A673 (cell line): ENCODE measurements around the gene CNTRL.

Source experiments
- EZH2 ChIP-seq: fragments of 200-600 bp; sonication (generic); IDR thresholded peaks from 2 replicates; pipeline ENCODE4 v1.6.1; 2017; ENCODE audit warnings: borderline replicate concordance, low read depth, mild to moderate bottlenecking, mixed read lengths, antibody characterized with exemption, low read length; ENCODE audit not compliant: poor library complexity, severe bottlenecking
- TF ChIP-seq, protein P1 (sequence below): fragments of 300-800, 200-600 bp; sonication (generic); conservative IDR thresholded peaks from 2 replicates; pipeline ENCODE4 v1.5.1; 2017; ENCODE audit warnings: low read depth, mild to moderate bottlenecking, antibody characterized with exemption, low read length, moderate library complexity, mixed read lengths

- TF ChIP-seq EZH2 = no peak
- TF ChIP-seq, protein P1, sequence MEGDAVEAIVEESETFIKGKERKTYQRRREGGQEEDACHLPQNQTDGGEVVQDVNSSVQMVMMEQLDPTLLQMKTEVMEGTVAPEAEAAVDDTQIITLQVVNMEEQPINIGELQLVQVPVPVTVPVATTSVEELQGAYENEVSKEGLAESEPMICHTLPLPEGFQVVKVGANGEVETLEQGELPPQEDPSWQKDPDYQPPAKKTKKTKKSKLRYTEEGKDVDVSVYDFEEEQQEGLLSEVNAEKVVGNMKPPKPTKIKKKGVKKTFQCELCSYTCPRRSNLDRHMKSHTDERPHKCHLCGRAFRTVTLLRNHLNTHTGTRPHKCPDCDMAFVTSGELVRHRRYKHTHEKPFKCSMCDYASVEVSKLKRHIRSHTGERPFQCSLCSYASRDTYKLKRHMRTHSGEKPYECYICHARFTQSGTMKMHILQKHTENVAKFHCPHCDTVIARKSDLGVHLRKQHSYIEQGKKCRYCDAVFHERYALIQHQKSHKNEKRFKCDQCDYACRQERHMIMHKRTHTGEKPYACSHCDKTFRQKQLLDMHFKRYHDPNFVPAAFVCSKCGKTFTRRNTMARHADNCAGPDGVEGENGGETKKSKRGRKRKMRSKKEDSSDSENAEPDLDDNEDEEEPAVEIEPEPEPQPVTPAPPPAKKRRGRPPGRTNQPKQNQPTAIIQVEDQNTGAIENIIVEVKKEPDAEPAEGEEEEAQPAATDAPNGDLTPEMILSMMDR = no peak
Observed at GRCh38 chr9:121120386-121120785, 45.6 kb downstream of the CNTRL start.
